Spinal cord (tissue), 10 donors: ENCODE results near the gene AGPAT2. TPM values are rescaled to one million over a fixed set of nuclear protein-coding genes. Genes with fewer than 3 reads are reported as not detected.
A peak's percentile ranks its signal among the peaks of the same experiment; 100 is the strongest.

Experiments used
- DNase-seq, 6 donors: peaks; one replicate each; pipeline versions ENCODE4 v3.0.0 to v3.0.0-alpha.2; 2013 to 2015; ENCODE audit warnings: low spot score in 6 of 6, low read depth in 4 of 6
- H3K27ac ChIP-seq: one replicate; pipeline ENCODE4 v1.5.1; 2013; ENCODE audit warnings: low read depth, low read length, control low read depth
- H3K27me3 ChIP-seq: one replicate; pipeline ENCODE4 v1.6.1; 2013; ENCODE audit warnings: low read length; ENCODE audit not compliant: control insufficient read depth, insufficient read depth
- H3K36me3 ChIP-seq: one replicate; pipeline ENCODE4 v1.6.1; 2013; ENCODE audit warnings: low read length; ENCODE audit not compliant: control insufficient read depth, insufficient read depth
- H3K4me1 ChIP-seq: one replicate; pipeline ENCODE4 v1.6.1; 2013; ENCODE audit warnings: low read length; ENCODE audit not compliant: control insufficient read depth, insufficient read depth
- H3K4me3 ChIP-seq: one replicate; pipeline ENCODE4 v1.5.1; 2013; ENCODE audit warnings: low read depth, low read length, control low read depth
- H3K9me3 ChIP-seq: one replicate; pipeline ENCODE4 v1.6.1; 2013; ENCODE audit warnings: low read length; ENCODE audit not compliant: control insufficient read depth, insufficient read depth
- WGBS: methylation state at CpG from one replicate; pipeline ENCODE4 v1.1.5; 2013; ENCODE audit warnings: missing lambda C conversion rate; ENCODE audit not compliant: insufficient coverage; 5-methylcytosine and 5-hydroxymethylcytosine counted together
- polyA plus RNA-seq, 2 donors: library from polyadenylated mRNA; unstranded; fragments of 120-200 nt; gene quantifications; one replicate each; pipeline ENCODE4 v1.2.1, GENCODE V29; 2013; ENCODE audit not compliant: insufficient read length in 2 of 2
- small RNA-seq: library from RNA; depleted of rRNA; stranded (forward); fragments of <200 nt; gene quantifications from one replicate; pipeline ENCODE3, GENCODE V24; 2014; ENCODE audit warnings: low replicate concordance
- total RNA-seq, 2 donors: library from RNA; depleted of rRNA in 1 of 2; stranded (reverse); fragments of 120-200 nt in 1 of 2; fragments of >200 nt in 1 of 2; gene quantifications; one replicate each; pipeline versions ENCODE4 v1.2.3 to v1.2.4, GENCODE V29; 2013 to 2014
- donor health status: healthy.

AGPAT2 gene
- total and polyA plus RNA-seq, 4 donors: 8.7 to 14.3 (median 10.1) TPM

DNA sequence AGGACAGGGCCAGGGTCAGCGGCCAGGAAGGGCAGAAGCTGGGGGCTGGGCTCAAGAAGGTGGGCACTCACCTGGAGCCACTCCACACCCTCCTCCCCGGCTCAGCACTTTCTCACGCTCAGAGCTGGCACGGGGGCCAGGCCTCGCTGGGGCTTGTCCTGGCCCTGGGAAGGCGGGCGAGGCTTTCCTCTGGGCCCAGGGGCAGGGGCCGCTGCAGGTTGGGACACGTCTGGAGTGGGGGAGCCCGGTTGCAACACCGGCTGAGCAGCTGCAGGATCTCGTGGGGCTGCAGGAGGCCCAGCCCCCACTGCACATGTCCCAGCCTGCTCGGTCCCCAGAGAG, 63.4 kb downstream of the AGPAT2 start:
- no peak for DNase-seq
- 80% methylated on average over 13 of the region's 13 CpGs for WGBS
- no peaks in the 10 kb centered on the region for H3K27me3 ChIP-seq
- no peaks in the 10 kb centered on the region for H3K9me3 ChIP-seq
- no peak overlapping the region for H3K27ac ChIP-seq
- H3K4me1 ChIP-seq: peaks cover 86% of the 10 kb centered on the region
- no peak overlapping the region for H3K4me3 ChIP-seq
- peaks cover 9% of the 10 kb centered on the region for H3K36me3 ChIP-seq

Small RNA genes within 50 kb of the gene (small RNA-seq; reads per million reads assigned to genes)
- 2,859 reads per million, percentile 100 among the genes with 10 or more reads in this experiment for gene MIR126

Other genes with a start within 250 kb of the AGPAT2 start
- gene INPP5E, start 247.6 kb downstream of the AGPAT2 start, total RNA-seq: 10 to 100 TPM in 1 of 2 donors, 1 to 10 TPM in 1; 7.7 to 13.3 TPM
- 10 to 100 TPM; 33.4 to 33.5 TPM for gene INPP5E, start 247.6 kb downstream of the AGPAT2 start, polyA plus RNA-seq
- 10 to 100 TPM; 25.1 to 29.9 TPM for gene SEC16A, start 204.4 kb downstream of the AGPAT2 start, total RNA-seq
- gene SEC16A, start 204.4 kb downstream of the AGPAT2 start, polyA plus RNA-seq: 10 to 100 TPM; 60.3 to 60.9 TPM
- 10 to 100 TPM; 28.2 to 37.8 TPM for gene NOTCH1, start 141.4 kb downstream of the AGPAT2 start, total RNA-seq
- gene NOTCH1, start 141.4 kb downstream of the AGPAT2 start, polyA plus RNA-seq: 10 to 100 TPM; 62.2 to 75.9 TPM
- gene EGFL7, start 24.5 kb downstream of the AGPAT2 start, total RNA-seq: 10 to 100 TPM; 21.9 to 93.5 TPM
- gene EGFL7, start 24.5 kb downstream of the AGPAT2 start, polyA plus RNA-seq: 10 to 100 TPM; 46.8 to 57.3 TPM
- 10 to 100 TPM; 24.9 to 47.8 TPM for gene DIPK1B, start 25.1 kb upstream of the AGPAT2 start, total RNA-seq
- 10 to 100 TPM; 63.5 to 65.0 TPM for gene DIPK1B, start 25.1 kb upstream of the AGPAT2 start, polyA plus RNA-seq
- not detected for gene LCN10, start 55.5 kb upstream of the AGPAT2 start, total RNA-seq
- not detected for gene LCN10, start 55.5 kb upstream of the AGPAT2 start, polyA plus RNA-seq
- gene LCN6, start 61.1 kb upstream of the AGPAT2 start, total RNA-seq: not detected
- not detected for gene LCN6, start 61.1 kb upstream of the AGPAT2 start, polyA plus RNA-seq
- not detected for gene LCN8, start 70.8 kb upstream of the AGPAT2 start, total RNA-seq
- not detected for gene LCN8, start 70.8 kb upstream of the AGPAT2 start, polyA plus RNA-seq
- gene LCN15, start 77.1 kb upstream of the AGPAT2 start, total RNA-seq: not detected
- under 1 TPM in 1 of 2 donors, not detected in 1; 0.14 TPM for gene LCN15, start 77.1 kb upstream of the AGPAT2 start, polyA plus RNA-seq
- 10 to 100 TPM; 38.9 to 76.9 TPM for gene TMEM141, start 103.9 kb upstream of the AGPAT2 start, total RNA-seq
- gene TMEM141, start 103.9 kb upstream of the AGPAT2 start, polyA plus RNA-seq: 10 to 100 TPM; 51.7 to 55.4 TPM
- 1 to 10 TPM in 1 of 2 donors, under 1 TPM in 1; 0.89 to 3.0 TPM for gene CCDC183, start 108.9 kb upstream of the AGPAT2 start, total RNA-seq
- 1 to 10 TPM; 3.4 to 7.2 TPM for gene CCDC183, start 108.9 kb upstream of the AGPAT2 start, polyA plus RNA-seq
- 10 to 100 TPM; 34.8 to 49.1 TPM for gene RABL6, start 120.5 kb upstream of the AGPAT2 start, total RNA-seq
- gene RABL6, start 120.5 kb upstream of the AGPAT2 start, polyA plus RNA-seq: 10 to 100 TPM; 86.3 to 93.5 TPM
- 1 to 10 TPM; 1.2 to 2.2 TPM for gene AJM1, start 155.0 kb upstream of the AGPAT2 start, total RNA-seq
- 10 to 100 TPM; 19.3 to 20.5 TPM for gene AJM1, start 155.0 kb upstream of the AGPAT2 start, polyA plus RNA-seq
- gene PHPT1, start 162.0 kb upstream of the AGPAT2 start, total RNA-seq: 100 to 1,000 TPM in 1 of 2 donors, 10 to 100 TPM in 1; 81.6 to 191 TPM
- gene PHPT1, start 162.0 kb upstream of the AGPAT2 start, polyA plus RNA-seq: 100 to 1,000 TPM; 183 to 200 TPM
- 1 to 10 TPM; 1.6 to 9.3 TPM for gene MAMDC4, start 164.9 kb upstream of the AGPAT2 start, total RNA-seq
- gene MAMDC4, start 164.9 kb upstream of the AGPAT2 start, polyA plus RNA-seq: 10 to 100 TPM; 15.2 to 15.9 TPM
- gene EDF1, start 178.9 kb upstream of the AGPAT2 start, total RNA-seq: 100 to 1,000 TPM; 123 to 477 TPM
- gene EDF1, start 178.9 kb upstream of the AGPAT2 start, polyA plus RNA-seq: 100 to 1,000 TPM; 392 to 409 TPM
- 1 to 10 TPM; 7.4 to 7.5 TPM for gene TRAF2, start 199.1 kb upstream of the AGPAT2 start, total RNA-seq
- 10 to 100 TPM; 12.4 to 19.3 TPM for gene TRAF2, start 199.1 kb upstream of the AGPAT2 start, polyA plus RNA-seq